NB4 (cell line): ENCODE measurements around the gene IQSEC3.

Source experiments
- DNase-seq: peaks from one replicate; pipeline ENCODE4 v3.0.0; 2010; ENCODE audit warnings: low read depth
- H3K4me3 ChIP-seq: one replicate; pipeline ENCODE4 v1.5.1; 2011; ENCODE audit warnings: mild to moderate bottlenecking, low read depth, low read length, moderate library complexity
- CTCF ChIP-seq: IDR thresholded peaks from one replicate; pipeline ENCODE4 v1.5.1; 2012; ENCODE audit warnings: low read depth, low read length
- MAX ChIP-seq: IDR thresholded peaks from 2 replicates; pipeline ENCODE4 v1.6.1; 2011; ENCODE audit warnings: low read depth, low read length
- MYC ChIP-seq: IDR thresholded peaks from 2 replicates; pipeline ENCODE4 v1.6.1; 2011; ENCODE audit warnings: low read depth, low read length
- POLR2A ChIP-seq: IDR thresholded peaks from 2 replicates; pipeline ENCODE4 v1.6.1; 2011; ENCODE audit warnings: mild to moderate bottlenecking; ENCODE audit not compliant: insufficient read length; ENCODE audit errors: extremely low read depth

The IQSEC3 gene

GRCh38 chr12:208813-209212, 142.2 kb downstream of the IQSEC3 start:
- no peak overlapping the region for H3K4me3 ChIP-seq
- no peak for DNase-seq
- no peak for TF ChIP-seq CTCF
- no peak for TF ChIP-seq POLR2A
- no peak for TF ChIP-seq MAX
- TF ChIP-seq MYC, result no peak

GRCh38 chr12:209246-209645, 142.7 kb downstream of the IQSEC3 start:
- DNase-seq, result no peak
- H3K4me3 ChIP-seq, result no peak overlapping the region
- no peak for TF ChIP-seq POLR2A
- no peak for TF ChIP-seq MAX
- no peak for TF ChIP-seq MYC
- no peak for TF ChIP-seq CTCF

- no peak for DNase-seq
- H3K4me3 ChIP-seq, result no peak overlapping the region
- no peak for TF ChIP-seq CTCF
- no peak for TF ChIP-seq MAX
- TF ChIP-seq MYC, result no peak
- TF ChIP-seq POLR2A, result no peak
Observed at GRCh38 chr12:209851-210250, 143.3 kb downstream of the IQSEC3 start.

GRCh38 chr12:210277-211141, 143.9 kb downstream of the IQSEC3 start:
- TF ChIP-seq POLR2A, result no peak
- no peak for TF ChIP-seq MAX
- no peak for TF ChIP-seq CTCF
- TF ChIP-seq MYC, result no peak
- no peak overlapping the region for H3K4me3 ChIP-seq
- no peak for DNase-seq

GRCh38 chr12:211142-211465, 144.5 kb downstream of the IQSEC3 start:
- DNase-seq, result no peak
- H3K4me3 ChIP-seq, result no peak overlapping the region
- TF ChIP-seq CTCF (no peak), POLR2A (no peak), MAX (no peak), MYC (no peak)
